ENCODE data around the gene CASP8AP2. TPM values are rescaled to one million over a fixed set of nuclear protein-coding genes. Genes with fewer than 3 reads are reported as not detected.
"Not testable (repeated sequence)": the region's sequence is repeated elsewhere in the genome, so short reads cannot be mapped to it uniquely, and the experiment has no call there.

Gene CASP8AP2
- total RNA-seq, 1 experiment from 2014 or later, result 23.6 TPM

GRCh38 chr6:89828475-89828987, 1.1 kb upstream of the CASP8AP2 start:
- H3K27ac ChIP-seq (ENCODE audit: low read length), result peak overlapping the region; percentile 65
- DNase-seq; H3K9me3 ChIP-seq (ENCODE audit: low read length); H3K27me3 ChIP-seq (ENCODE audit: low read length); H3K9me2 ChIP-seq (replicated peaks; ENCODE audit: insufficient read depth, low read length); H4K20me1 ChIP-seq (ENCODE audit: insufficient read depth, low read depth, low read length); H3K36me3 ChIP-seq (ENCODE audit: insufficient read depth, low read length): not testable (repeated sequence)
- peaks cover 14% of the 10 kb centered on the region for H3K4me1 ChIP-seq (ENCODE audit: low read length)
- H3K4me2 ChIP-seq (ENCODE audit: low read depth, low read length, poor library complexity, severe bottlenecking), result peak overlapping the region; percentile 80
- peak overlapping the region; percentile 54; the same call in 1 of the 2 replicates for H2AFZ ChIP-seq (ENCODE audit: low read length)
- peaks cover 34% of the 10 kb centered on the region for H3K79me2 ChIP-seq (ENCODE audit: low read length)
- H3K4me3 ChIP-seq (ENCODE audit: low read length), result peak overlapping the region; percentile 82
- peak overlapping the region; percentile 79 for H3K9ac ChIP-seq (ENCODE audit: low read length)

- Histone ChIP-seq H3K4me3 (ENCODE audit: low read length) (peak overlapping the region; percentile 82), H3K36me3 (ENCODE audit: insufficient read depth, low read length) (peaks cover 9% of the 10 kb centered on the region; the same call in 1 of the 2 replicates), H3K9me2 (replicated peaks; ENCODE audit: insufficient read depth, low read length) (no peaks in the 10 kb centered on the region), H3K4me2 (ENCODE audit: low read depth, low read length, poor library complexity, severe bottlenecking) (peak overlapping the region; percentile 80), H3K9me3 (ENCODE audit: low read length) (no peaks in the 10 kb centered on the region), H3K27me3 (ENCODE audit: low read length) (no peaks in the 10 kb centered on the region), H3K4me1 (ENCODE audit: low read length) (peaks cover 14% of the 10 kb centered on the region), H4K20me1 (ENCODE audit: insufficient read depth, low read depth, low read length) (no peaks in the 10 kb centered on the region), H3K79me2 (ENCODE audit: low read length) (peaks cover 37% of the 10 kb centered on the region), H2AFZ (ENCODE audit: low read length) (peak overlapping the region; percentile 54; the same call in 1 of the 2 replicates), H3K9ac (ENCODE audit: low read length) (peak overlapping the region; percentile 79), H3K27ac (ENCODE audit: low read length) (peak overlapping the region; percentile 65)
- DNase-seq, result peak; percentile 68
Observed at GRCh38 chr6:89828988-89829471, 650 bp upstream of the CASP8AP2 start.

GRCh38 chr6:89830170-89830809, 610 bp downstream of the CASP8AP2 start:
- Histone ChIP-seq H3K27ac (ENCODE audit: low read length) (peak overlapping the region; percentile 60), H2AFZ (ENCODE audit: low read length) (peak overlapping the region; percentile 10; the same call in 1 of the 2 replicates), H3K4me1 (ENCODE audit: low read length) (peaks cover 21% of the 10 kb centered on the region), H3K9ac (ENCODE audit: low read length) (peak overlapping the region; percentile 81), H3K36me3 (ENCODE audit: insufficient read depth, low read length) (peaks cover 9% of the 10 kb centered on the region; the same call in 1 of the 2 replicates), H3K4me3 (ENCODE audit: low read length) (peak overlapping the region; percentile 82), H3K27me3 (ENCODE audit: low read length) (no peaks in the 10 kb centered on the region), H3K4me2 (ENCODE audit: low read depth, low read length, poor library complexity, severe bottlenecking) (peak overlapping the region; percentile 72), H3K79me2 (ENCODE audit: low read length) (peaks cover 47% of the 10 kb centered on the region), H3K9me2 (replicated peaks; ENCODE audit: insufficient read depth, low read length) (no peaks in the 10 kb centered on the region), H3K9me3 (ENCODE audit: low read length) (no peaks in the 10 kb centered on the region), H4K20me1 (ENCODE audit: insufficient read depth, low read depth, low read length) (no peaks in the 10 kb centered on the region)
- DNase-seq, result peak; percentile 54

GRCh38 chr6:89834884-89835792, 5.5 kb downstream of the CASP8AP2 start:
- no peaks in the 10 kb centered on the region for H3K9me3 ChIP-seq (ENCODE audit: low read length)
- no peak overlapping the region for H3K4me3 ChIP-seq (ENCODE audit: low read length)
- peaks cover 88% of the 10 kb centered on the region for H3K79me2 ChIP-seq (ENCODE audit: low read length)
- DNase-seq, result no peak
- no peaks in the 10 kb centered on the region for H3K9me2 ChIP-seq (replicated peaks; ENCODE audit: insufficient read depth, low read length)
- H3K4me1 ChIP-seq (ENCODE audit: low read length), result peaks cover 18% of the 10 kb centered on the region
- no peaks in the 10 kb centered on the region for H3K27me3 ChIP-seq (ENCODE audit: low read length)
- no peaks in the 10 kb centered on the region for H4K20me1 ChIP-seq (ENCODE audit: insufficient read depth, low read depth, low read length)
- H3K36me3 ChIP-seq (ENCODE audit: insufficient read depth, low read length), result peaks cover 25% of the 10 kb centered on the region; the same call in 1 of the 2 replicates
- no peak overlapping the region for H3K4me2 ChIP-seq (ENCODE audit: low read depth, low read length, poor library complexity, severe bottlenecking)
- no peak overlapping the region for H2AFZ ChIP-seq (ENCODE audit: low read length)
- no peak overlapping the region for H3K27ac ChIP-seq (ENCODE audit: low read length)
- no peak overlapping the region for H3K9ac ChIP-seq (ENCODE audit: low read length)

- Histone ChIP-seq H3K9me2 (replicated peaks; ENCODE audit: insufficient read depth, low read length) (no peaks in the 10 kb centered on the region), H3K9ac (ENCODE audit: low read length) (no peak overlapping the region), H3K36me3 (ENCODE audit: insufficient read depth, low read length) (peaks cover 21% of the 10 kb centered on the region; the same call in 1 of the 2 replicates), H3K4me3 (ENCODE audit: low read length) (no peak overlapping the region), H3K4me2 (ENCODE audit: low read depth, low read length, poor library complexity, severe bottlenecking) (no peak overlapping the region), H3K27me3 (ENCODE audit: low read length) (no peaks in the 10 kb centered on the region), H3K4me1 (ENCODE audit: low read length) (peaks cover 8% of the 10 kb centered on the region), H3K79me2 (ENCODE audit: low read length) (peaks cover 88% of the 10 kb centered on the region), H4K20me1 (ENCODE audit: insufficient read depth, low read depth, low read length) (no peaks in the 10 kb centered on the region), H2AFZ (ENCODE audit: low read length) (no peak overlapping the region), H3K9me3 (ENCODE audit: low read length) (no peaks in the 10 kb centered on the region), H3K27ac (ENCODE audit: low read length) (no peak overlapping the region)
- no peak for DNase-seq
Observed at GRCh38 chr6:89836639-89837222, 7.1 kb downstream of the CASP8AP2 start.

GRCh38 chr6:89840538-89840937, 10.9 kb downstream of the CASP8AP2 start:
- H3K4me2 ChIP-seq (ENCODE audit: low read depth, low read length, poor library complexity, severe bottlenecking), result no peak overlapping the region
- H3K36me3 ChIP-seq (ENCODE audit: insufficient read depth, low read length), result peaks cover 20% of the 10 kb centered on the region; the same call in 1 of the 2 replicates

GRCh38 chr6:89842228-89842627, 12.5 kb downstream of the CASP8AP2 start:
- H3K79me2 ChIP-seq (ENCODE audit: low read length), result peaks cover 95% of the 10 kb centered on the region
- 0 out of 2 replicates have a peak, but pooled peaks cover 11% of the 10 kb centered on the region for H4K20me1 ChIP-seq (ENCODE audit: insufficient read depth, low read depth, low read length)
- no peaks in the 10 kb centered on the region for H3K9me2 ChIP-seq (replicated peaks; ENCODE audit: insufficient read depth, low read length)

More at GRCh38 chr6:89840538-89840937, 10.9 kb downstream of the CASP8AP2 start:
- Histone ChIP-seq H3K9me2 (replicated peaks; ENCODE audit: insufficient read depth, low read length) (no peaks in the 10 kb centered on the region), H3K9me3 (ENCODE audit: low read length) (no peaks in the 10 kb centered on the region), H4K20me1 (ENCODE audit: insufficient read depth, low read depth, low read length) (0 out of 2 replicates have a peak, but pooled peaks cover 11% of the 10 kb centered on the region), H3K79me2 (ENCODE audit: low read length) (peaks cover 96% of the 10 kb centered on the region), H3K9ac (ENCODE audit: low read length) (no peak overlapping the region), H2AFZ (ENCODE audit: low read length) (no peak overlapping the region), H3K27me3 (ENCODE audit: low read length) (no peaks in the 10 kb centered on the region), H3K27ac (ENCODE audit: low read length) (no peak overlapping the region), H3K4me3 (ENCODE audit: low read length) (no peak overlapping the region), H3K4me1 (ENCODE audit: low read length) (peaks cover 7% of the 10 kb centered on the region)
- no peak for DNase-seq

More at GRCh38 chr6:89842228-89842627, 12.5 kb downstream of the CASP8AP2 start:
- Histone ChIP-seq H3K27ac (ENCODE audit: low read length) (no peak overlapping the region), H3K36me3 (ENCODE audit: insufficient read depth, low read length) (peaks cover 12% of the 10 kb centered on the region; the same call in 1 of the 2 replicates), H3K27me3 (ENCODE audit: low read length) (no peaks in the 10 kb centered on the region), H3K4me3 (ENCODE audit: low read length) (no peak overlapping the region), H3K9me3 (ENCODE audit: low read length) (no peaks in the 10 kb centered on the region), H2AFZ (ENCODE audit: low read length) (no peak overlapping the region), H3K4me1 (ENCODE audit: low read length) (peaks cover 7% of the 10 kb centered on the region), H3K4me2 (ENCODE audit: low read depth, low read length, poor library complexity, severe bottlenecking) (no peak overlapping the region), H3K9ac (ENCODE audit: low read length) (no peak overlapping the region)
- no peak for DNase-seq

Measured in Karpas-422 (cell line).